NCI-H774 (cell line): ENCODE data around the gene GIN1.
"Not testable (repeated sequence)": the region's sequence is repeated elsewhere in the genome, so short reads cannot be mapped to it uniquely, and the experiment has no call there.

Source experiments
- DNase-seq: peaks from one replicate; lab custom pipeline; 2025; lab: John Stamatoyannopoulos, UW

The GIN1 gene

GRCh38 chr5:103119765-103120606, at the start of gene GIN1, which contains the start of gene PPIP5K2:
TSS of gene GIN1 (minus strand) at chr5:103120138. CDS start at chr5:103108707, 11,431 bp downstream.
TSS of gene PPIP5K2 (plus strand) at chr5:103120301. CDS start at chr5:103129590, 9,289 bp downstream.
- peak; percentile 96 for DNase-seq

- DNase-seq = no peak
Observed at GRCh38 chr5:103166706-103167105, 46.8 kb upstream of the GIN1 start.

GRCh38 chr5:103151156-103151555, 31.2 kb upstream of the GIN1 start:
- no peak for DNase-seq

GRCh38 chr5:103148213-103148612, 28.3 kb upstream of the GIN1 start:
- no peak for DNase-seq

- DNase-seq = no peak
Observed at GRCh38 chr5:103145196-103145595, 25.3 kb upstream of the GIN1 start.

GRCh38 chr5:103142132-103142531, 22.2 kb upstream of the GIN1 start:
- DNase-seq = not testable (repeated sequence)

- DNase-seq = peak; percentile 17
Observed at GRCh38 chr5:103139264-103139865, 19.4 kb upstream of the GIN1 start.

- no peak for DNase-seq
Observed at GRCh38 chr5:103138202-103138690, 18.3 kb upstream of the GIN1 start.

- no peak for DNase-seq
Observed at GRCh38 chr5:103135461-103135860, 15.5 kb upstream of the GIN1 start.

GRCh38 chr5:103133231-103133630, 13.3 kb upstream of the GIN1 start:
- no peak for DNase-seq

GRCh38 chr5:103132684-103133083, 12.7 kb upstream of the GIN1 start:
- DNase-seq = no peak

GRCh38 chr5:103128202-103128601, 8.3 kb upstream of the GIN1 start:
- no peak for DNase-seq

GRCh38 chr5:103127292-103127817, 7.4 kb upstream of the GIN1 start:
- DNase-seq = no peak

- DNase-seq = no peak
Observed at GRCh38 chr5:103126557-103126956, 6.6 kb upstream of the GIN1 start.

GRCh38 chr5:103122242-103122641, 2.3 kb upstream of the GIN1 start:
- DNase-seq = no peak

GRCh38 chr5:103120607-103121200, 766 bp upstream of the GIN1 start:
- no peak for DNase-seq

GRCh38 chr5:103119070-103119764, 721 bp downstream of the GIN1 start:
- DNase-seq = no peak

GRCh38 chr5:103117471-103117991, 2.4 kb downstream of the GIN1 start:
- DNase-seq = no peak

GRCh38 chr5:103114440-103114839, 5.5 kb downstream of the GIN1 start:
- no peak for DNase-seq

GRCh38 chr5:103112910-103113309, 7.0 kb downstream of the GIN1 start:
- DNase-seq = no peak

GRCh38 chr5:103111468-103111867, 8.5 kb downstream of the GIN1 start:
- no peak for DNase-seq

GRCh38 chr5:103110403-103110802, 9.5 kb downstream of the GIN1 start:
- no peak for DNase-seq
